Osteoblast (primary cell): Measurements from ENCODE around the gene NATD1. TPM values are rescaled to one million over a fixed set of nuclear protein-coding genes. Genes with fewer than 3 reads are reported as not detected.

ENCODE experiments used
- DNase-seq: peaks from one replicate; pipeline ENCODE4 v3.0.0; 2011; ENCODE audit warnings: low spot score, mixed read lengths; ENCODE audit not compliant: insufficient read length; ENCODE audit errors: missing footprints
- H2AFZ ChIP-seq: 2 replicates; pipeline ENCODE4 v1.6.0; 2011; ENCODE audit warnings: mild to moderate bottlenecking, low read length
- H3K27ac ChIP-seq: 2 replicates; pipeline ENCODE4 v1.5.1; 2011; ENCODE audit warnings: mild to moderate bottlenecking, low read depth, low read length, moderate library complexity
- H3K27me3 ChIP-seq: 2 replicates; pipeline ENCODE4 v1.6.0; 2012; ENCODE audit warnings: mild to moderate bottlenecking, control low read depth, inconsistent platforms, low read length, moderate library complexity; ENCODE audit not compliant: insufficient read depth
- H3K36me3 ChIP-seq: 2 replicates; pipeline ENCODE4 v1.5.1; 2011; ENCODE audit warnings: mild to moderate bottlenecking, low read length, control low read depth, moderate library complexity; ENCODE audit not compliant: insufficient read depth
- H3K4me1 ChIP-seq: 2 replicates; pipeline ENCODE4 v1.5.1; 2011; ENCODE audit warnings: mild to moderate bottlenecking, low read length, control low read depth, moderate library complexity; ENCODE audit not compliant: insufficient read depth
- H3K4me2 ChIP-seq: 2 replicates; pipeline ENCODE4 v1.6.0; 2011; ENCODE audit warnings: mild to moderate bottlenecking, low read length; ENCODE audit not compliant: insufficient read depth
- H3K4me3 ChIP-seq: fragments of 200-600 bp; sonication (generic); 3 replicates; pipeline ENCODE4 v1.5.1; 2012; ENCODE audit warnings: mild to moderate bottlenecking, low read length, inconsistent platforms; ENCODE audit not compliant: insufficient read depth
- H3K79me2 ChIP-seq: 2 replicates; pipeline ENCODE4 v1.6.0; 2012; ENCODE audit warnings: mild to moderate bottlenecking, low read length, control low read depth, inconsistent platforms; ENCODE audit not compliant: insufficient read depth
- H3K9me3 ChIP-seq: 2 replicates; pipeline ENCODE4 v1.5.1; 2011; ENCODE audit warnings: low read depth, low read length, control low read depth
- H4K20me1 ChIP-seq: 2 replicates; pipeline ENCODE4 v1.6.0; 2012; ENCODE audit warnings: mild to moderate bottlenecking, low read length, control low read depth; ENCODE audit not compliant: insufficient read depth
- CTCF ChIP-seq: IDR thresholded peaks from 2 replicates; pipeline ENCODE4 v1.5.1; 2011; ENCODE audit warnings: mild to moderate bottlenecking, low read depth, low read length, moderate library complexity; ENCODE audit errors: extremely low read depth
- total RNA-seq: library from RNA; depleted of rRNA; stranded (reverse); fragments of >200 nt; gene quantifications from 2 replicates; pipeline ENCODE4 v1.2.3, GENCODE V29; 2012

NATD1 gene
- total RNA-seq, 1 donor, result 15.2 TPM

- TF ChIP-seq CTCF, result no peak
- no peaks in the 10 kb centered on the region for H3K27me3 ChIP-seq
- H4K20me1 ChIP-seq, result peaks cover 73% of the 10 kb centered on the region
- DNase-seq, result no peak
- no peak overlapping the region for H3K4me3 ChIP-seq
- H2AFZ ChIP-seq, result no peak overlapping the region
- H3K36me3 ChIP-seq, result peaks cover 19% of the 10 kb centered on the region
- H3K4me2 ChIP-seq, result no peak overlapping the region
- H3K9me3 ChIP-seq, result no peaks in the 10 kb centered on the region
- H3K27ac ChIP-seq, result no peak overlapping the region
- H3K4me1 ChIP-seq, result peaks cover 3% of the 10 kb centered on the region
- H3K79me2 ChIP-seq, result peaks cover 98% of the 10 kb centered on the region
Observed at GRCh38 chr17:21201874-21202273, 51.3 kb downstream of the NATD1 start.

- DNase-seq, result peak; percentile 79
- Histone ChIP-seq H3K27me3 (no peaks in the 10 kb centered on the region), H3K27ac (no peak overlapping the region), H3K9me3 (no peaks in the 10 kb centered on the region), H3K79me2 (peaks cover 98% of the 10 kb centered on the region), H2AFZ (no peak overlapping the region), H4K20me1 (peaks cover 73% of the 10 kb centered on the region), H3K4me2 (no peak overlapping the region), H3K36me3 (peaks cover 26% of the 10 kb centered on the region), H3K4me1 (peaks cover 3% of the 10 kb centered on the region), H3K4me3 (no peak overlapping the region)
- no peak for TF ChIP-seq CTCF
Observed at GRCh38 chr17:21201298-21201595, 52.0 kb downstream of the NATD1 start.

- peak; percentile 83 for DNase-seq
- no peak overlapping the region for H3K27ac ChIP-seq
- no peak overlapping the region for H2AFZ ChIP-seq
- H3K4me3 ChIP-seq, result no peak overlapping the region
- H3K9me3 ChIP-seq, result no peaks in the 10 kb centered on the region
- peaks cover 71% of the 10 kb centered on the region for H4K20me1 ChIP-seq
- H3K79me2 ChIP-seq, result peaks cover 97% of the 10 kb centered on the region
- H3K4me1 ChIP-seq, result peaks cover 3% of the 10 kb centered on the region
- no peaks in the 10 kb centered on the region for H3K27me3 ChIP-seq
- TF ChIP-seq CTCF, result no peak
- H3K4me2 ChIP-seq, result no peak overlapping the region
- H3K36me3 ChIP-seq, result peaks cover 27% of the 10 kb centered on the region
Observed at GRCh38 chr17:21200590-21201297, 52.5 kb downstream of the NATD1 start.

- Histone ChIP-seq H3K4me2 (no peak overlapping the region), H3K36me3 (peaks cover 27% of the 10 kb centered on the region), H2AFZ (no peak overlapping the region), H3K27me3 (no peaks in the 10 kb centered on the region), H3K9me3 (no peaks in the 10 kb centered on the region), H3K79me2 (peaks cover 92% of the 10 kb centered on the region), H4K20me1 (peaks cover 67% of the 10 kb centered on the region), H3K4me1 (peaks cover 2% of the 10 kb centered on the region), H3K4me3 (no peak overlapping the region), H3K27ac (peak overlapping the region; percentile 17)
- no peak for TF ChIP-seq CTCF
- DNase-seq, result peak; percentile 73
Observed at GRCh38 chr17:21199856-21200255, 53.4 kb downstream of the NATD1 start.
